DND-41 (cell line): Measurements from ENCODE around the gene PPT2.

ENCODE experiments used
- ATAC-seq: fragments of 200-7000 bp; cut with Tn5 transposase; 3 replicates; pipeline ENCODE4 v1.9.1; 2021; ENCODE audit warnings: low read depth; ENCODE audit not compliant: insufficient read depth
- DNase-seq: peaks from one replicate; pipeline ENCODE4 v3.0.0-alpha.2; 2020
- H2AFZ ChIP-seq: 2 replicates; pipeline ENCODE4 v1.6.0; 2012; ENCODE audit warnings: low read depth, low read length
- H3K27ac ChIP-seq: 2 replicates; pipeline ENCODE4 v1.5.1; 2012; ENCODE audit warnings: low read length, inconsistent platforms
- H3K27me3 ChIP-seq: fragments of 200-600 bp; sonication (generic); 2 replicates; pipeline ENCODE4 v1.6.0; 2012; ENCODE audit warnings: low read length, mild to moderate bottlenecking, inconsistent platforms; ENCODE audit not compliant: insufficient read depth, poor library complexity
- H3K36me3 ChIP-seq: 2 replicates; pipeline ENCODE4 v1.5.1; 2012; ENCODE audit warnings: low read length, inconsistent platforms; ENCODE audit not compliant: insufficient read depth
- H3K4me1 ChIP-seq: 2 replicates; pipeline ENCODE4 v1.5.1; 2012; ENCODE audit warnings: mild to moderate bottlenecking, low read length; ENCODE audit not compliant: insufficient read depth
- H3K4me2 ChIP-seq: 2 replicates; pipeline ENCODE4 v1.6.0; 2012; ENCODE audit warnings: mild to moderate bottlenecking, moderate library complexity, low read length, inconsistent platforms; ENCODE audit not compliant: insufficient read depth
- H3K4me3 ChIP-seq, 2 experiments: fragments of 200-600 bp in 1 of 2; shearing (Covaris generic) in 1 of 2; 2 replicates each; pipeline ENCODE4 v1.5.1; 2012 to 2016; ENCODE audit warnings: inconsistent platforms in 2 of 2, low read length in 2 of 2, mild to moderate bottlenecking in 2 of 2, low read depth in 1 of 2, moderate library complexity in 1 of 2
- H3K79me2 ChIP-seq: 2 replicates; pipeline ENCODE4 v1.6.0; 2012; ENCODE audit warnings: low read length, inconsistent platforms; ENCODE audit not compliant: insufficient read depth
- H3K9ac ChIP-seq: 2 replicates; pipeline ENCODE4 v1.6.0; 2012; ENCODE audit warnings: low read depth, mild to moderate bottlenecking, inconsistent platforms, low read length, moderate library complexity
- H3K9me3 ChIP-seq: 2 replicates; pipeline ENCODE4 v1.5.1; 2012; ENCODE audit warnings: low read length, moderate library complexity, mild to moderate bottlenecking, inconsistent platforms; ENCODE audit not compliant: insufficient read depth, severe bottlenecking
- H4K20me1 ChIP-seq: 2 replicates; pipeline ENCODE4 v1.6.0; 2012; ENCODE audit warnings: low read length; ENCODE audit not compliant: insufficient read depth
- EZH2 ChIP-seq: IDR thresholded peaks from 3 replicates; pipeline ENCODE4 v1.6.1; 2012; ENCODE audit warnings: borderline replicate concordance, low read depth, mild to moderate bottlenecking, moderate library complexity, low read length, inconsistent platforms; ENCODE audit not compliant: severe bottlenecking
- TF ChIP-seq, protein P1 (sequence below): IDR thresholded peaks from 2 replicates; pipeline ENCODE4 v1.5.1; 2012; ENCODE audit warnings: borderline replicate concordance, low read length, moderate library complexity, mild to moderate bottlenecking; ENCODE audit not compliant: poor library complexity, severe bottlenecking; ENCODE audit errors: extremely low read depth

Gene PPT2

DNA sequence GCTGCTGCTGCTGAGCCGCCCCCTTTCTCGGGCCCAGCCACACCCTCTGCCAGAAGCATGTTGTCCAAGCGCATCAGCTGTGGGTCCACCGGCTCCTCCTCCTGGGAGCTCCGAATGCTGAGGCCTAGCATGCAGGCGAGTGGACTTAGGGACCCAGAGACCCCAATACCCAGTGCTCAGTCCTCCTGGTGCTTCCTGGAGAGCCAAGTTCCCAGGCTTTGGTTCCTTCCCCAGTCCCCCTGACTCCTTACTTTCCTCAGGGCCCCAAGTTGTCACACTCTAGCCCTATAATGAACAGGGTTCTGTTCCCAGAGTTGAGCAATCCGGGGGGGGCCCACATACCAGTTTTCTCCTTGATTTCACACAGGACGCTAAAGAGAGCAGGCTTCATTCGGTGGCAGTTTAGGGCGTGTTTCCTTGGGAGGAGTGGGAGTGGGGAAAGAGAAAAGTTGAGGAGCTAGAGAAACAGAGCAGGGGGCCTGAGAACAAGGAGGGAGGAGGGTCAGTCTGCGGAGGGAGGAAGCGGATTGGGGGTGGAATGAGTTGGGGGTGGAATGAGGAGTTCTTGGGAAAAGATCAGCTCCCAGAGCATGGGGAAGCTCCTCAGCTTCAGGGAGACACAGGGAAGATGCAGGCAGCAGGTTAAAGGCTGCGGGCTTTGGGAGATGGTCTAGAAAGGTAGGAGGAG is 34.6 kb downstream of the PPT2 start:
- Histone ChIP-seq H2AFZ (no peak overlapping the region), H3K9me3 (no peaks in the 10 kb centered on the region), H3K36me3 (peaks cover 49% of the 10 kb centered on the region), H3K9ac (peak overlapping the region; percentile 78), H3K4me2 (peak overlapping the region; percentile 93), H3K4me1 (peaks cover 64% of the 10 kb centered on the region), H3K79me2 (peaks cover 61% of the 10 kb centered on the region), H4K20me1 (no peaks in the 10 kb centered on the region), H3K27ac (peak overlapping the region; percentile 79), H3K4me3 (peak overlapping the region; percentile 70 to 86; a peak in 3 of 4 replicates), H3K27me3 (no peaks in the 10 kb centered on the region)
- DNase-seq (no peak), ATAC-seq (no peak)
- no peak for TF ChIP-seq EZH2
- TF ChIP-seq, protein P1, sequence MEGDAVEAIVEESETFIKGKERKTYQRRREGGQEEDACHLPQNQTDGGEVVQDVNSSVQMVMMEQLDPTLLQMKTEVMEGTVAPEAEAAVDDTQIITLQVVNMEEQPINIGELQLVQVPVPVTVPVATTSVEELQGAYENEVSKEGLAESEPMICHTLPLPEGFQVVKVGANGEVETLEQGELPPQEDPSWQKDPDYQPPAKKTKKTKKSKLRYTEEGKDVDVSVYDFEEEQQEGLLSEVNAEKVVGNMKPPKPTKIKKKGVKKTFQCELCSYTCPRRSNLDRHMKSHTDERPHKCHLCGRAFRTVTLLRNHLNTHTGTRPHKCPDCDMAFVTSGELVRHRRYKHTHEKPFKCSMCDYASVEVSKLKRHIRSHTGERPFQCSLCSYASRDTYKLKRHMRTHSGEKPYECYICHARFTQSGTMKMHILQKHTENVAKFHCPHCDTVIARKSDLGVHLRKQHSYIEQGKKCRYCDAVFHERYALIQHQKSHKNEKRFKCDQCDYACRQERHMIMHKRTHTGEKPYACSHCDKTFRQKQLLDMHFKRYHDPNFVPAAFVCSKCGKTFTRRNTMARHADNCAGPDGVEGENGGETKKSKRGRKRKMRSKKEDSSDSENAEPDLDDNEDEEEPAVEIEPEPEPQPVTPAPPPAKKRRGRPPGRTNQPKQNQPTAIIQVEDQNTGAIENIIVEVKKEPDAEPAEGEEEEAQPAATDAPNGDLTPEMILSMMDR, result no peak

DNA sequence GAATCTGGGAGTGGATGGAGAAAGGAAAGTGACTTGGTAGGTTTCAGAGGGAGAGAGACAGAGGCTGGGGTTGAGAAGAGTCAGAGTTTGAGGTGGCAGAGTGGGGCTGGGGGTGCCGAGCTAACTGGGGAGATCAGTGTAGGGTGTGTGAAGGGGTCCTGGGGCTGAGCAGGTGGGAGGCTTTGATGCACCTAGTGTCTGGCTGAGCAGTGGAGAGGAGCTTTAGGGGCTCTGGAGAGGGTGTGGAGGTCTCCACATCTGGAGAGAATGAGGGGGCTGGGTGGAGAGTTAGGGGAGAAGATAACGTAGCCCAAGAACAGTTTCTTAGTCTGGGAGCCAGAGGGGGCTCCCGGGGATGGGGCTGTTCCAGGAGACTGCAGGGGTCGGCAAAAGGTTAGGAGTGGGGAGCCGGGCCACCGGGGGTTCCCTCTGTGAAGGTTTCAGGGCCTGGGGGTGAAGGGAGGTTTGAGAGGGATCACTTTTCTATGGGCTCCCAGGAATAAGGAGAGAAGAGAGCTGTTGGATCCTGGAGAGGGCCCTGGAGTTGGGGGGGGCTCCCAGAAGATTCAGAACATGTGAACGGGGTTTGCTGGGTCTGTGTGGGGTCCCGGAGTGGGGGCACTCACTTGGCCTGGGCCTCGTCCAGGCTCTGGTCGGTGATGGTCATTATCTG is 35.3 kb downstream of the PPT2 start:
- Histone ChIP-seq H3K79me2 (peaks cover 67% of the 10 kb centered on the region), H3K4me2 (peak overlapping the region; percentile 93), H3K9ac (peak overlapping the region; percentile 78), H3K27ac (peak overlapping the region; percentile 79), H3K36me3 (peaks cover 42% of the 10 kb centered on the region), H3K27me3 (no peaks in the 10 kb centered on the region), H4K20me1 (no peaks in the 10 kb centered on the region), H3K4me1 (peaks cover 70% of the 10 kb centered on the region), H2AFZ (peak overlapping the region; percentile 6; the same call in 1 of the 2 replicates), H3K4me3 (peak overlapping the region; percentile 70 to 86; a peak in 3 of 4 replicates), H3K9me3 (no peaks in the 10 kb centered on the region)
- no peak for ATAC-seq
- TF ChIP-seq, protein P1, result no peak
- no peak for TF ChIP-seq EZH2
- DNase-seq, result no peak

DNA sequence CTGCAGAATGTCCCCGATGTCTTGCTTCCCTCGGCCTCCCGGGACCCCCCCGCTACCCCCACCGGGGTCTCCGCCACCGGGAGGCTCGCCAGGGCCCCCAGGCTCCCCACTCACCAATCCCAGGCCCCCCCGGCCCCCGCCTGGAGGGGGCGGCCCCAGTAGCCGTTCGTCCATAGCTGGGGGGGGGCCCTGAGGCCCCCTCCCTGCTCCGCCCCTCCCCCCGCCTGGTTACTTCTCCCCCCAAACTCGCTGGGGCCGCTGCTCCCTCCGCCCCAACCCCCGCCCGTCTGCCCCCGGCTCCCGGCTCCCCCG is 35.8 kb downstream of the PPT2 start:
- no peak for DNase-seq
- H3K27me3 ChIP-seq, result no peaks in the 10 kb centered on the region
- peak overlapping the region; percentile 6; the same call in 1 of the 2 replicates for H2AFZ ChIP-seq
- H3K36me3 ChIP-seq, result peaks cover 40% of the 10 kb centered on the region
- H3K4me2 ChIP-seq, result peak overlapping the region; percentile 93
- peak overlapping the region; percentile 78 for H3K9ac ChIP-seq
- peaks cover 71% of the 10 kb centered on the region for H3K79me2 ChIP-seq
- TF ChIP-seq EZH2, result no peak
- TF ChIP-seq, protein P1, result no peak
- no peaks in the 10 kb centered on the region for H4K20me1 ChIP-seq
- H3K4me1 ChIP-seq, result peaks cover 73% of the 10 kb centered on the region
- peak overlapping the region; percentile 79 for H3K27ac ChIP-seq
- H3K4me3 ChIP-seq, result peak overlapping the region; percentile 70 to 86; a peak in 3 of 4 replicates
- no peak for ATAC-seq
- H3K9me3 ChIP-seq, result no peaks in the 10 kb centered on the region
